Small intestine (tissue), 7 donors: ENCODE results near the gene LUZP1. TPM values are rescaled to one million over a fixed set of nuclear protein-coding genes. Genes with fewer than 3 reads are reported as not detected.
A peak's percentile ranks its signal among the peaks of the same experiment; 100 is the strongest.

Experiments
- DNase-seq, 2 donors: peaks; one replicate each; pipeline versions ENCODE4 v3.0.0 to v3.0.0-alpha.2; 2013
- FAIRE-seq: peaks from 2 replicates; lab custom pipeline; 2012; peaks lifted over from hg19 to GRCh38; lab: Jason Lieb, UNC
- H3K27ac ChIP-seq, 3 donors: one replicate each; pipeline ENCODE4 v1.5.1; 2013; ENCODE audit warnings: low read length in 2 of 3, mild to moderate bottlenecking in 2 of 3, control low read depth in 1 of 3, inconsistent platforms in 1 of 3, low read depth in 1 of 3, moderate library complexity in 1 of 3
- H3K27me3 ChIP-seq, 3 donors: one replicate each; pipeline ENCODE4 v1.6.1; 2013; ENCODE audit warnings: low read length in 3 of 3, inconsistent platforms in 1 of 3; ENCODE audit not compliant: control insufficient read depth in 3 of 3, insufficient read depth in 3 of 3
- H3K36me3 ChIP-seq, 3 donors: one replicate each; pipeline ENCODE4 v1.6.1; 2013; ENCODE audit warnings: low read length in 3 of 3, inconsistent platforms in 1 of 3, low read depth in 1 of 3, mild to moderate bottlenecking in 1 of 3, moderate library complexity in 1 of 3; ENCODE audit not compliant: control insufficient read depth in 3 of 3, insufficient read depth in 2 of 3
- H3K4me1 ChIP-seq, 3 donors: one replicate each; pipeline ENCODE4 v1.6.1; 2013; ENCODE audit warnings: low read length in 2 of 3, inconsistent platforms in 1 of 3, low read depth in 1 of 3, mild to moderate bottlenecking in 1 of 3, moderate library complexity in 1 of 3; ENCODE audit not compliant: control insufficient read depth in 3 of 3, insufficient read depth in 2 of 3
- H3K4me3 ChIP-seq, 3 donors: one replicate each; pipeline ENCODE4 v1.5.1; 2013; ENCODE audit warnings: low read length in 3 of 3, control low read depth in 1 of 3, inconsistent platforms in 1 of 3, low read depth in 1 of 3, mild to moderate bottlenecking in 1 of 3, moderate library complexity in 1 of 3
- H3K9me3 ChIP-seq, 2 donors: one replicate each; pipeline ENCODE4 v1.6.1; 2013; ENCODE audit warnings: low read depth in 1 of 2, low read length in 1 of 2; ENCODE audit not compliant: control insufficient read depth in 2 of 2, insufficient read depth in 1 of 2
- WGBS, 3 donors: extraction: QIAGEN DNeasy Blood & Tissue Kit; methylation state at CpG; one replicate each; pipeline ENCODE4 v1.1.7; 2013; 5-methylcytosine and 5-hydroxymethylcytosine counted together
- polyA plus RNA-seq, 4 donors: library from polyadenylated mRNA; stranded (reverse) in 3 of 4; unstranded in 1 of 4; fragments of 200-250 nt in 3 of 4; fragments of 120-200 nt in 1 of 4; gene quantifications; one replicate each; pipeline versions ENCODE4 v1.2.1 to v1.2.3, GENCODE V29; 2013
- donor health status: healthy with polysubstance abuse.
- donor health status: control.
- donor health status: control.
- donor health status: Bipolar disorder and iron deficiency.
- donor health status: healthy.

Gene LUZP1
- polyA plus RNA-seq, 4 donors: 14.1 to 22.0 (median 19.5) TPM

GRCh38 chr1:23184212-23184934 lies 15.7 kb upstream of the LUZP1 start:
- 8 to 12% (median 9%) methylated on average over 10 of the region's 10 CpGs for WGBS, 3 donors
- H3K27ac ChIP-seq: no peak overlapping the region
- peak overlapping the region in 1 of 3 donors; percentile 33 for H3K4me3 ChIP-seq

GRCh38 chr1:23179862-23180261 lies 11.2 kb upstream of the LUZP1 start:
- Histone ChIP-seq H3K27ac (no peak overlapping the region), H3K4me1 (peaks cover 3 to 13% (median 5%) of the 10 kb centered on the region in 3 donors), H3K9me3 (no peaks in the 10 kb centered on the region), H3K4me3 (no peak overlapping the region), H3K36me3 (no peaks in the 10 kb centered on the region), H3K27me3 (peaks cover 0 to 11% (median 0%) of the 10 kb centered on the region in 3 donors)
- FAIRE-seq (no peak), DNase-seq (no peak)
- 83 to 96% (median 91%) methylated on average over 2 of the region's 2 CpGs for WGBS, 3 donors

More at GRCh38 chr1:23184212-23184934, 15.7 kb upstream of the LUZP1 start:
- no peaks in the 10 kb centered on the region for H3K9me3 ChIP-seq
- DNase-seq (peak; percentile 50 to 68), FAIRE-seq (no peak)
- no peaks in the 10 kb centered on the region for H3K36me3 ChIP-seq
- H3K27me3 ChIP-seq: no peaks in the 10 kb centered on the region
- H3K4me1 ChIP-seq: peaks cover 0 to 20% (median 7%) of the 10 kb centered on the region in 3 donors

GRCh38 chr1:23178950-23179349 lies 10.3 kb upstream of the LUZP1 start:
- WGBS, 3 donors: 53 to 55% (median 54%) methylated on average over 6 of the region's 6 CpGs
- peaks cover 2 to 11% (median 3%) of the 10 kb centered on the region in 3 donors for H3K4me1 ChIP-seq
- no peak overlapping the region for H3K4me3 ChIP-seq
- FAIRE-seq (no peak), DNase-seq (no peak)
- H3K27ac ChIP-seq: no peak overlapping the region
- peaks cover 0 to 6% of the 10 kb centered on the region in 2 donors for H3K9me3 ChIP-seq
- peaks cover 0 to 11% (median 0%) of the 10 kb centered on the region in 3 donors for H3K27me3 ChIP-seq
- no peaks in the 10 kb centered on the region for H3K36me3 ChIP-seq

GRCh38 chr1:23178414-23178813 lies 9.8 kb upstream of the LUZP1 start:
- H3K27me3 ChIP-seq: peaks cover 0 to 11% (median 0%) of the 10 kb centered on the region in 3 donors
- H3K4me3 ChIP-seq: peak overlapping the region in 1 of 3 donors; percentile 44

GRCh38 chr1:23177438-23178380 lies 9.1 kb upstream of the LUZP1 start:
- H3K4me3 ChIP-seq: peak overlapping the region; percentile 38 to 61 (median 44)
- 1 to 2% (median 1%) methylated on average over 53 to 62 of the region's 62 CpGs for WGBS, 3 donors

More at GRCh38 chr1:23178414-23178813, 9.8 kb upstream of the LUZP1 start:
- FAIRE-seq: no peak
- Histone ChIP-seq H3K36me3 (no peaks in the 10 kb centered on the region), H3K9me3 (peaks cover 0 to 6% of the 10 kb centered on the region in 2 donors), H3K4me1 (peaks cover 2 to 11% (median 3%) of the 10 kb centered on the region in 3 donors), H3K27ac (peak overlapping the region in 2 of 3 donors; percentile 25 to 54)
- no peak for DNase-seq
- 81 to 88% (median 85%) methylated on average over 6 of the region's 6 CpGs for WGBS, 3 donors

GRCh38 chr1:23177031-23177430 lies 8.4 kb upstream of the LUZP1 start:
- FAIRE-seq (no peak), DNase-seq (no peak)
- 47 to 55% (median 53%) methylated on average over 10 of the region's 10 CpGs for WGBS, 3 donors
- peaks cover 0 to 6% of the 10 kb centered on the region in 2 donors for H3K9me3 ChIP-seq
- peak overlapping the region; percentile 38 to 61 (median 44) for H3K4me3 ChIP-seq
- no peaks in the 10 kb centered on the region for H3K36me3 ChIP-seq
- H3K27me3 ChIP-seq: peaks cover 0 to 11% (median 0%) of the 10 kb centered on the region in 3 donors
- H3K4me1 ChIP-seq: peaks cover 0 to 11% (median 3%) of the 10 kb centered on the region in 3 donors
- peak overlapping the region in 2 of 3 donors; percentile 47 to 69 for H3K27ac ChIP-seq

More at GRCh38 chr1:23177438-23178380, 9.1 kb upstream of the LUZP1 start:
- Histone ChIP-seq H3K9me3 (peaks cover 0 to 6% of the 10 kb centered on the region in 2 donors), H3K4me1 (peaks cover 0 to 11% (median 3%) of the 10 kb centered on the region in 3 donors), H3K36me3 (no peaks in the 10 kb centered on the region), H3K27me3 (peaks cover 0 to 11% (median 0%) of the 10 kb centered on the region in 3 donors), H3K27ac (peak overlapping the region in 2 of 3 donors; percentile 54 to 69)
- FAIRE-seq: no peak
- peak; percentile 58 to 83 for DNase-seq

- 14 to 42% (median 33%) methylated on average over 1 of the region's 1 CpG for WGBS, 3 donors
- Histone ChIP-seq H3K36me3 (no peaks in the 10 kb centered on the region), H3K4me1 (peaks cover 0 to 14% (median 3%) of the 10 kb centered on the region in 3 donors), H3K4me3 (no peak overlapping the region), H3K27ac (no peak overlapping the region), H3K9me3 (peaks cover 0 to 6% of the 10 kb centered on the region in 2 donors), H3K27me3 (peaks cover 0 to 11% (median 0%) of the 10 kb centered on the region in 3 donors)
- peak; percentile 43 to 87 for DNase-seq
- no peak for FAIRE-seq
These were observed 5.9 kb upstream of the LUZP1 start for GRCh38 chr1:23174426-23175110.
